HCT116 (cell line): ENCODE data around the gene HMCN1. TPM values are rescaled to one million over a fixed set of nuclear protein-coding genes. Genes with fewer than 3 reads are reported as not detected.

ENCODE experiments used
- ATAC-seq: fragments of 200-7000 bp; cut with Tn5 transposase; 2 replicates; pipeline ENCODE4 v1.9.1; 2020; ENCODE audit warnings: mild to moderate bottlenecking, moderate library complexity
- BruUV-seq: library from RNA; stranded (reverse); fragments of 400-500 nt; replicated peaks from 2 replicates; lab custom pipeline; 2021; lab: Mats Ljungman, UMichigan
- CTCF ChIA-PET: fragments of 300-600 bp; sonication (Branson Sonifier 250); formaldehyde crosslinking; loops from one replicate; lab custom pipeline; 2021; ENCODE audit warnings: antibody characterized with exemption; lab: Charles Lee
- POLR2A ChIA-PET: fragments of 300-600, 350-600 bp; sonication (Branson Sonifier 250); formaldehyde crosslinking; loops from one replicate; lab custom pipeline; 2021; ENCODE audit warnings: antibody characterized with exemption; lab: Charles Lee
- RAD21 ChIA-PET, 2 experiments: fragments of 300-600 bp; sonication (Branson Sonifier 250); formaldehyde crosslinking; loops; one replicate each; lab custom pipeline; 2023; ENCODE audit warnings: low total read pairs in 2 of 2; ENCODE audit not compliant: uncharacterized antibody in 2 of 2, unreplicated experiment in 2 of 2, low non-redundant PET in 1 of 2; lab: Charles Lee
- DNase-seq: peaks from one replicate; pipeline ENCODE4 v3.0.0-alpha.2; 2010; ENCODE audit warnings: low read depth, low spot score
- H2AFZ ChIP-seq: fragments of 200-600 bp; shearing (Covaris generic), sonication (generic); 2 replicates; pipeline ENCODE4 v1.6.1; 2017; ENCODE audit warnings: low read depth, mixed run types, mixed read lengths, antibody characterized with exemption, low read length; ENCODE audit not compliant: poor library complexity, severe bottlenecking
- H3K27ac ChIP-seq: 2 replicates; pipeline ENCODE4 v1.5.1; 2012; ENCODE audit warnings: low read depth, low read length
- H3K27me3 ChIP-seq: fragments of 200-600 bp; sonication (generic); 2 replicates; pipeline ENCODE4 v1.6.1; 2016; ENCODE audit warnings: mixed run types, low read length, mixed read lengths; ENCODE audit not compliant: insufficient read depth
- H3K36me3 ChIP-seq, 2 experiments: fragments of 200-500 bp in 1 of 2; fragments of 200-600 bp in 1 of 2; sonication (Bioruptor generic) in 1 of 2; sonication (generic) in 1 of 2; 2 replicates each; pipeline versions ENCODE4 v1.5.1 to v1.6.1; 2014 to 2016; ENCODE audit warnings: low read length in 2 of 2, inconsistent platforms in 1 of 2, mixed read lengths in 1 of 2, mixed run types in 1 of 2; ENCODE audit not compliant: insufficient read depth in 2 of 2, control insufficient read depth in 1 of 2
- H3K4me1 ChIP-seq, 2 experiments: fragments of 200-600 bp in 1 of 2; sonication (generic) in 1 of 2; 2 replicates each; pipeline versions ENCODE4 v1.5.1 to v1.6.1; 2012 to 2017; ENCODE audit warnings: low read length in 2 of 2, inconsistent platforms in 1 of 2, mild to moderate bottlenecking in 1 of 2, mixed read lengths in 1 of 2, mixed run types in 1 of 2, moderate library complexity in 1 of 2; ENCODE audit not compliant: insufficient read depth in 2 of 2, control insufficient read depth in 1 of 2
- H3K4me2 ChIP-seq: fragments of 200-600 bp; sonication (generic); 2 replicates; pipeline ENCODE4 v1.6.1; 2017; ENCODE audit warnings: mixed run types, low read length, mixed read lengths
- H3K4me3 ChIP-seq, 2 experiments: fragments of 200-600 bp in 1 of 2; sonication (generic) in 1 of 2; replicated peaks in 1 of 2; 2 replicates each; pipeline ENCODE4 v1.5.1; 2011 to 2016; ENCODE audit warnings: low read length in 2 of 2, control low read depth in 1 of 2, low read depth in 1 of 2, mild to moderate bottlenecking in 1 of 2, mixed read lengths in 1 of 2, mixed run types in 1 of 2
- H3K79me2 ChIP-seq: fragments of 200-600 bp; sonication (generic); 2 replicates; pipeline ENCODE4 v1.6.1; 2017; ENCODE audit warnings: mild to moderate bottlenecking, mixed run types, low read length, moderate library complexity, mixed read lengths; ENCODE audit not compliant: insufficient read depth
- H3K9ac ChIP-seq: fragments of 200-600 bp; sonication (generic); 2 replicates; pipeline ENCODE4 v1.6.1; 2016; ENCODE audit warnings: low read length, mixed read lengths
- H3K9me2 ChIP-seq: fragments of 200-600 bp; sonication (generic), shearing (Covaris generic); 2 replicates; pipeline ENCODE4 v1.6.1; 2017; ENCODE audit warnings: mixed run types, mild to moderate bottlenecking, moderate library complexity; ENCODE audit not compliant: insufficient read depth
- H3K9me3 ChIP-seq, 2 experiments: fragments of 200-500 bp in 1 of 2; fragments of 200-600 bp in 1 of 2; sonication (Bioruptor generic) in 1 of 2; sonication (generic) in 1 of 2; 2 replicates each; pipeline ENCODE4 v1.6.1; 2014 to 2017; ENCODE audit warnings: low read length in 2 of 2, mixed read lengths in 2 of 2, inconsistent platforms in 1 of 2, low read depth in 1 of 2, mild to moderate bottlenecking in 1 of 2, mixed run types in 1 of 2, moderate library complexity in 1 of 2; ENCODE audit not compliant: control insufficient read depth in 1 of 2, insufficient read depth in 1 of 2
- H4K20me1 ChIP-seq: fragments of 200-600 bp; sonication (generic), shearing (Covaris generic); 2 replicates; pipeline ENCODE4 v1.6.1; 2017; ENCODE audit warnings: mixed run types, mild to moderate bottlenecking, moderate library complexity; ENCODE audit not compliant: insufficient read depth
- ATF3 ChIP-seq: IDR thresholded peaks from 2 replicates; pipeline ENCODE4 v1.6.1; 2012
- CBX3 ChIP-seq: IDR thresholded peaks from 2 replicates; pipeline ENCODE4 v1.6.1; 2012; ENCODE audit warnings: low read depth
- CTCF ChIP-seq, 3 experiments: fragments of 200-600 bp in 1 of 3; sonication (generic) in 1 of 3; IDR thresholded peaks in 2 of 3; conservative IDR thresholded peaks in 1 of 3; 2 replicates each; pipeline ENCODE4 v1.5.1; 2012 to 2017; ENCODE audit warnings: low read depth in 2 of 3, low read length in 2 of 3, antibody characterized with exemption in 1 of 3, borderline replicate concordance in 1 of 3, control low read depth in 1 of 3, mild to moderate bottlenecking in 1 of 3, mixed read lengths in 1 of 3, mixed run types in 1 of 3, moderate library complexity in 1 of 3; ENCODE audit not compliant: insufficient read depth in 1 of 3
- ELF1 ChIP-seq: IDR thresholded peaks from 2 replicates; pipeline ENCODE4 v1.6.1; 2012; ENCODE audit warnings: low read depth, borderline replicate concordance
- EZH2 ChIP-seq: fragments of 200-600 bp; sonication (generic); IDR thresholded peaks from 2 replicates; pipeline ENCODE4 v1.6.1; 2017; ENCODE audit warnings: antibody characterized with exemption, mixed run types
- EZH2phosphoT487 ChIP-seq: fragments of 200-600 bp; IDR thresholded peaks from 2 replicates; pipeline ENCODE4 v1.6.1; 2018; ENCODE audit warnings: antibody characterized with exemption, borderline replicate concordance
- FOSL1 ChIP-seq: IDR thresholded peaks from 2 replicates; pipeline ENCODE4 v1.6.1; 2012; ENCODE audit warnings: low read depth
- JUND ChIP-seq: IDR thresholded peaks from 2 replicates; pipeline ENCODE4 v1.6.1; 2012
- POLR2A ChIP-seq: IDR thresholded peaks from 2 replicates; pipeline ENCODE4 v1.7.0; 2011; ENCODE audit warnings: borderline replicate concordance; ENCODE audit not compliant: insufficient read depth, insufficient read length; ENCODE audit errors: extremely low read depth
- RAD21 ChIP-seq: IDR thresholded peaks from 2 replicates; pipeline ENCODE4 v1.6.1; 2012; ENCODE audit warnings: low read depth, mild to moderate bottlenecking
- SIN3A ChIP-seq: IDR thresholded peaks from 2 replicates; pipeline ENCODE4 v1.6.1; 2012; ENCODE audit warnings: low read depth
- SP1 ChIP-seq: IDR thresholded peaks from 2 replicates; pipeline ENCODE4 v1.6.1; 2012; ENCODE audit warnings: low read depth
- SRF ChIP-seq: IDR thresholded peaks from 2 replicates; pipeline ENCODE4 v1.6.1; 2012; ENCODE audit warnings: low read depth
- TCF7L2 ChIP-seq: IDR thresholded peaks from 2 replicates; pipeline ENCODE4 v1.7.0; 2011; ENCODE audit warnings: borderline replicate concordance, inconsistent platforms; ENCODE audit not compliant: insufficient read depth, insufficient read length; ENCODE audit errors: extremely low read depth
- YY1 ChIP-seq: IDR thresholded peaks from 2 replicates; pipeline ENCODE4 v1.6.1; 2011; ENCODE audit warnings: low read length, low read depth, moderate library complexity, mild to moderate bottlenecking; ENCODE audit not compliant: insufficient replicate concordance; ENCODE audit errors: extremely low read depth
- ZBTB33 ChIP-seq: IDR thresholded peaks from 2 replicates; pipeline ENCODE4 v1.6.1; 2011; ENCODE audit warnings: mild to moderate bottlenecking, low read length, moderate library complexity; ENCODE audit not compliant: insufficient replicate concordance; ENCODE audit errors: extremely low read depth
- ZNF274 ChIP-seq: fragments of 200-500 bp; sonication (Bioruptor generic); IDR thresholded peaks from 2 replicates; pipeline ENCODE4 v1.6.1; 2014; ENCODE audit warnings: mild to moderate bottlenecking, low read depth, low read length, inconsistent platforms
- intact Hi-C: fragments of 100-400 bp; cut with micrococcal nuclease; formaldehyde crosslinking; loops from 2 replicates; pipeline ENCODE4 v1.10.0; 2022
- total RNA-seq: library from RNA; stranded (reverse); gene quantifications from one replicate; pipeline ENCODE4 v1.2.1, GENCODE V29; 2021; ENCODE audit not compliant: unreplicated experiment

The HMCN1 gene
- total RNA-seq, 1 experiment from 2014 or later, result 0.59 TPM

- H3K9ac ChIP-seq, result no peak overlapping the region
- no peak overlapping the region for H3K4me3 ChIP-seq
- H3K27me3 ChIP-seq, result no peaks in the 10 kb centered on the region
- H3K27ac ChIP-seq, result no peak overlapping the region
- no peak for TF ChIP-seq EZH2phosphoT487
- no peak for TF ChIP-seq ZNF274
- no peak for TF ChIP-seq POLR2A
- TF ChIP-seq CTCF (IDR thresholded peaks at IDR 0.05 in 2 of 3, conservative IDR thresholded peaks at IDR 0.05 in 1 of 3; ENCODE audit: borderline replicate concordance in 1 of 3, insufficient read depth in 1 of 3, low read depth in 2 of 3, low read length in 2 of 3), result no peak
- no peak for TF ChIP-seq SP1
- no peak for TF ChIP-seq JUND
- no peak for TF ChIP-seq FOSL1
- TF ChIP-seq EZH2, result no peak
- no peak for TF ChIP-seq CBX3
- TF ChIP-seq TCF7L2, result no peak
- no peak for TF ChIP-seq YY1
- TF ChIP-seq SRF, result no peak
- no peak for TF ChIP-seq ELF1
- no peak for TF ChIP-seq ATF3
- TF ChIP-seq SIN3A, result no peak
- no peak for TF ChIP-seq ZBTB33
- no peak for TF ChIP-seq RAD21
- no peaks in the 10 kb centered on the region for H3K9me2 ChIP-seq
- no peaks in the 10 kb centered on the region for H3K36me3 ChIP-seq
- H2AFZ ChIP-seq, result no peak overlapping the region
- no peak overlapping the region for H3K4me2 ChIP-seq
- no peaks in the 10 kb centered on the region for H3K4me1 ChIP-seq
- DNase-seq (no peak), ATAC-seq (no peak)
- no peaks in the 10 kb centered on the region for H3K79me2 ChIP-seq
- CTCF ChIA-PET, result no interaction called here
- RAD21 ChIA-PET, result no interaction called here
- POLR2A ChIA-PET, result no interaction called here
- intact Hi-C loops, result no loop called here
- no peaks in the 10 kb centered on the region for H3K9me3 ChIP-seq
- BruUV-seq, result no TSS peak
- H4K20me1 ChIP-seq, result no peaks in the 10 kb centered on the region
These were observed 103.5 kb downstream of the HMCN1 start for GRCh38 chr1:185837711-185838110.
